ENCODE results near the gene RNF169.
A peak's percentile ranks its signal among the peaks of the same experiment; 100 is the strongest.

Gene RNF169

DNA sequence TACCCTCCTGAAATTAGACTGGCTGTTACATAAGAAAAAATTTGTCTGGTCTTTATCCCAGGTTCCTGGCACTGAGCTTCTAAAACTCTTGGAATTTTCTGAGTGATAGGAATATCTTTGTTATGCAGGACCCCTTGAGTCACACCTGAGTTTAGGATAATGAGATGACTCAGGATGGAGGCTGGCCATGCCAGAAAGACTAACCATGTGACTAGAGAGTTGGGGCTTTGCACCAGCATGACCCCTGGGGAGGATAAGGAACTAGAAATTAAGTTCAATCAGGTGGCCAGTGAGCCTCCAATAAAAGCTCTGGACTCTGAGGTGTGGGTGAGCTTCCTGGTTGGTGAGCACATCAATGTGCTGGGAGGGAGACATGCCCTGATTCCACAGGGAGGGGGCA, 112.1 kb downstream of the RNF169 start:
- ChIA-PET CTCF (interaction anchor here (1.2 kb wide), 1 partner anchor 8 kb away, joined by 4 read pairs; no protein-coding TSS in a partner anchor), POLR2A (no interaction called here)
- DNase-seq (ENCODE audit: extremely low spot score), result no peak
- TF ChIP-seq, protein P1, sequence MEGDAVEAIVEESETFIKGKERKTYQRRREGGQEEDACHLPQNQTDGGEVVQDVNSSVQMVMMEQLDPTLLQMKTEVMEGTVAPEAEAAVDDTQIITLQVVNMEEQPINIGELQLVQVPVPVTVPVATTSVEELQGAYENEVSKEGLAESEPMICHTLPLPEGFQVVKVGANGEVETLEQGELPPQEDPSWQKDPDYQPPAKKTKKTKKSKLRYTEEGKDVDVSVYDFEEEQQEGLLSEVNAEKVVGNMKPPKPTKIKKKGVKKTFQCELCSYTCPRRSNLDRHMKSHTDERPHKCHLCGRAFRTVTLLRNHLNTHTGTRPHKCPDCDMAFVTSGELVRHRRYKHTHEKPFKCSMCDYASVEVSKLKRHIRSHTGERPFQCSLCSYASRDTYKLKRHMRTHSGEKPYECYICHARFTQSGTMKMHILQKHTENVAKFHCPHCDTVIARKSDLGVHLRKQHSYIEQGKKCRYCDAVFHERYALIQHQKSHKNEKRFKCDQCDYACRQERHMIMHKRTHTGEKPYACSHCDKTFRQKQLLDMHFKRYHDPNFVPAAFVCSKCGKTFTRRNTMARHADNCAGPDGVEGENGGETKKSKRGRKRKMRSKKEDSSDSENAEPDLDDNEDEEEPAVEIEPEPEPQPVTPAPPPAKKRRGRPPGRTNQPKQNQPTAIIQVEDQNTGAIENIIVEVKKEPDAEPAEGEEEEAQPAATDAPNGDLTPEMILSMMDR (IDR thresholded peaks at IDR 0.05; ENCODE audit: control extremely low read depth, extremely low read depth, low read depth, missing control alignments), result no peak

DNA sequence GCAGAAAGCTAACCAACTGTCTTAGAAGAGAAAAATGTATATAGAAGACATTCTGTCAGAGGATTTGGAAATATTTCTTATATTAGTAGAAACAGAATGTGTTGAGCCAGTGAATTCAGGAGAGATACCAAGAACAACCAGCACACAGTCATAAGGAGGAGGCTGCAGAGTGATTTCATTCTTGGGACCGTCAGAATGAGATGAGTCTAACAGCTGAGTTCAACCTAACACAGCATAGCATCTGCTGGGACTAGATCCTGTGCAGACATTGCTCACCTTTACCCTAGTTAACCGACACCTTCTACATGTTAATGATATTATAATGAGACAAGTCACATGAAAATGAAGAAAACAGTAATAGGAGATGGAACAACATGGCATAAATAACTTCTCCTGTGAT, 114.8 kb downstream of the RNF169 start:
- ChIA-PET CTCF (interaction anchor here (1.5 to 2.0 kb wide), 2 partner anchors 12 to 67 kb away, joined by 3 to 9 read pairs; no protein-coding TSS in a partner anchor), POLR2A (no interaction called here)
- DNase-seq (ENCODE audit: extremely low spot score), result no peak
- TF ChIP-seq, protein P1 (IDR thresholded peaks at IDR 0.05; ENCODE audit: control extremely low read depth, extremely low read depth, low read depth, missing control alignments), result no peak

DNA sequence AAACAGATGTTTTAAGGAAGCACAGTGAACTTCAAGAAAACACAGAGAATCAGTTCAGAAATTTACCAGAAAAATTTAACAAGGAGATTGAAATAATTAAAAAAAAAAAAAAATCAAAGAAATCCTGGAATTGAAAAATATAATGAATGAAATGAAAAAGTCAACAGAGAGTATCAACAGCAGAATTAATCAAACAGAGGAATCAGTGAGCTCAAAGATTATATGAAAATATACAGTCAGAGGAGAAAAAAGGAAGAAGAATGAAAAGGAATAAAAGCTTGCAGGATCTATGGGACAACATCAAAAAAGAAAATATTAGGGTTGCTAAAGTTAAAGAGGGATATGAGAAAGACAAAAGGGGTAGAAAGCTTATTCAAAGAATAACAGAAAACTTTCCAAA, 117.9 kb downstream of the RNF169 start:
- ChIA-PET POLR2A (no interaction called here), CTCF (no interaction called here)

DNA sequence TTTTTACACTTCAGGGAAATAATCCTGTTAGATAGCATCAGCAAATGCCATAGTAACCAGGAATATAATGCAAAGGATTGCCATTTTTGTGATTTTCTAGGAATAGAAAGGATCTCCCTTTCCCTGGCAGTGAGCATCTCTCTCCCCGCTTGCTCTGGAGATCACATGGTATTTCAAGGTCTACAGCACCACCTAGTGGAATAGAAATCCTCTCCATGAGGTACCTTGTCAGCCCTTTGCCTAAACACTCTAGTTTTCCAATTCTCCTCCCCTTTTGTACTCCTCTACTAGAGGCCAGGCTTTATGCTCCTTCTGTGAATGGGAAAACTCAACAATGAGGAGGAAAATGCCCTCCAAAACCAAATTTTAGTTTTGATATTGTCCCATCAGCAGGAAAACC, 121.8 kb downstream of the RNF169 start:
- POLR2A ChIA-PET, result no interaction called here
- no peak for DNase-seq (ENCODE audit: extremely low spot score)

More for the DNA sequence above, 117.9 kb downstream of the RNF169 start:
- TF ChIP-seq, protein P1 (IDR thresholded peaks at IDR 0.05; ENCODE audit: control extremely low read depth, extremely low read depth, low read depth, missing control alignments), result no peak
- no peak for DNase-seq (ENCODE audit: extremely low spot score)

DNA sequence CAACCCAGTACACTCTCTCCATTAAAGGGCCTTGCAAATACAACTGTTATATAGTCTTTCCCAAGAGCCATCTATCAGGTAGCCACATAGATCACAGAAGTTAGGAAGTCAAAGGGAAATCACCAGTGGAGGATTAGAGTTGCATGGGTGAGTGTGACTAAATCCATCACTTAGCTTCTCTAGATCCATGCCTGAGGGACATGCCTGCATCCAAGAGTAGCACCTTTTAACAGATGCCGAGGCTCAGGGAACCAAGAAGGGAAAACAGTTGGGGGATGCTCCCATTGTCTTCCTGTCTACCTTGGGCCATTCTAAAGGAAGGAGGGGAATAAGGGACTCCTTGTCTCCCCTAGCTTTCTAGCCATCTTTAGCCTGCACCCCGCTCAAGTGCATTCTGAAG, 122.4 kb downstream of the RNF169 start:
- TF ChIP-seq, protein P1 (IDR thresholded peaks at IDR 0.05; ENCODE audit: control extremely low read depth, extremely low read depth, low read depth, missing control alignments), result no peak
- CTCF ChIA-PET, result interaction anchor here (1.0 to 2.3 kb wide), 3 partner anchors 21 to 53 kb away, joined by 3 to 5 read pairs (median 3); no protein-coding TSS in a partner anchor
- no peak for DNase-seq (ENCODE audit: extremely low spot score)
- POLR2A ChIA-PET, result no interaction called here

More for the DNA sequence above, 121.8 kb downstream of the RNF169 start:
- TF ChIP-seq, protein P1 (IDR thresholded peaks at IDR 0.05; ENCODE audit: control extremely low read depth, extremely low read depth, low read depth, missing control alignments), result peak; percentile 29
- CTCF ChIA-PET, result interaction anchor here (1.6 to 2.3 kb wide), 2 partner anchors 32 to 168 kb away, joined by 5 to 7 read pairs; no protein-coding TSS in a partner anchor

DNA sequence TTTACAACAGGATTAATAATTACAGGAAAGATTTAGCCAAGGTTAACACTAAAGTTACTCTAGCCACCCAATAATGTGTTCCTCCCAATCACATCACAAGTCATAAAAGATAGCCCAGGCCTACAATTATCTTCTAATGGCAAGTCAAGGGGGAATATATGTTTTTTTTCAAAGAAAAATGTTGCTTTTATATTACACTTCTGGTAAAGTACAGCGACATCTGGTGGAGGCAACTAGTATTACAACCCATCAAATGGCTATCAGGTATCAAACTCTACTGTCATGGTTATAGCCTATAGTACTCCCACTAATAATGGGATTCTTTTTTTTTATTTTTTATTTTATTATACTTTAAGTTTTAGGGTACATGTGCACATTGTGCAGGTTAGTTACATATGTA, 128.5 kb downstream of the RNF169 start:
- ChIA-PET CTCF (interaction anchor here (3.3 kb wide), 1 partner anchor 13 kb away, joined by 9 read pairs; no protein-coding TSS in a partner anchor), POLR2A (no interaction called here)
- TF ChIP-seq, protein P1 (IDR thresholded peaks at IDR 0.05; ENCODE audit: control extremely low read depth, extremely low read depth, low read depth, missing control alignments), result peak; percentile 8
- no peak for DNase-seq (ENCODE audit: extremely low spot score)

Measured in GM10248 (cell line).